Endodermal cell (in vitro differentiated cells): ENCODE measurements around the gene SPEF2. TPM values are rescaled to one million over a fixed set of nuclear protein-coding genes. Genes with fewer than 3 reads are reported as not detected.

Experiments
- DNase-seq: peaks from one replicate; pipeline ENCODE4 v3.0.0-alpha.2; 2017
- H3K27ac ChIP-seq: 2 replicates; pipeline ENCODE4 v1.5.1; 2013; ENCODE audit warnings: mild to moderate bottlenecking, low read depth, low read length, moderate library complexity
- H3K27me3 ChIP-seq: 2 replicates; pipeline ENCODE4 v1.6.1; 2013; ENCODE audit warnings: mild to moderate bottlenecking, low read length, moderate library complexity; ENCODE audit not compliant: insufficient read depth, control insufficient read depth, poor library complexity, severe bottlenecking
- H3K36me3 ChIP-seq: 2 replicates; pipeline ENCODE4 v1.7.0; 2013; ENCODE audit warnings: mild to moderate bottlenecking, low read length, moderate library complexity; ENCODE audit not compliant: control insufficient read depth, insufficient read depth
- H3K4me1 ChIP-seq: one replicate; pipeline ENCODE4 v1.7.0; 2013; ENCODE audit warnings: low read length; ENCODE audit not compliant: control insufficient read depth, insufficient read depth
- H3K4me3 ChIP-seq: 2 replicates; pipeline ENCODE4 v1.5.1; 2013; ENCODE audit warnings: mild to moderate bottlenecking, low read length, moderate library complexity
- H3K9ac ChIP-seq: 2 replicates; pipeline ENCODE4 v1.6.1; 2013; ENCODE audit warnings: mild to moderate bottlenecking, low read length, moderate library complexity; ENCODE audit not compliant: poor library complexity, severe bottlenecking; ENCODE audit errors: extremely low read depth
- H3K9me3 ChIP-seq: 2 replicates; pipeline ENCODE4 v1.6.1; 2013; ENCODE audit warnings: mild to moderate bottlenecking, low read length, moderate library complexity; ENCODE audit not compliant: control insufficient read depth
- H3K27ac Mint-ChIP-seq: 2 replicates; pipeline ENCODE4 v1.8.0; 2020; ENCODE audit warnings: mixed read lengths
- H3K27me3 Mint-ChIP-seq: 2 replicates; pipeline ENCODE4 v1.8.0; 2021; ENCODE audit warnings: mild to moderate bottlenecking, mixed read lengths; ENCODE audit not compliant: insufficient read depth
- H3K36me3 Mint-ChIP-seq: 2 replicates; pipeline ENCODE4 v1.8.0; 2020; ENCODE audit warnings: low read depth, mixed read lengths
- H3K4me1 Mint-ChIP-seq: 2 replicates; pipeline ENCODE4 v1.8.0; 2020; ENCODE audit warnings: mixed read lengths
- H3K4me3 Mint-ChIP-seq: 2 replicates; pipeline ENCODE4 v1.8.0; 2020; ENCODE audit warnings: mild to moderate bottlenecking, moderate library complexity, mixed read lengths
- H3K9me3 Mint-ChIP-seq: 2 replicates; pipeline ENCODE4 v1.8.0; 2020; ENCODE audit warnings: mild to moderate bottlenecking, mixed read lengths
- CTCF ChIP-seq: fragments of 200-600 bp; sonication (generic); conservative IDR thresholded peaks from 2 replicates; pipeline ENCODE4 v1.5.0; 2021; ENCODE audit warnings: antibody characterized with exemption, mild to moderate bottlenecking
- WGBS, 2 experiments: methylation state at CpG; one replicate each; pipeline versions ENCODE4 v1.1.5 to v1.1.7; 2013; ENCODE audit warnings: missing lambda C conversion rate in 2 of 2, mixed read lengths in 1 of 2; ENCODE audit not compliant: insufficient coverage in 1 of 2, insufficient read length in 1 of 2; 5-methylcytosine and 5-hydroxymethylcytosine counted together
- total RNA-seq, 2 donors: library from RNA; stranded (reverse); fragmentation: NEBNext Ultra II Directional in 1 of 2; extraction: Animal tissue kit (Norgen Biotek cat#: 25700) in 1 of 2; gene quantifications; 2 replicates in 1 of 2; 3 replicates in 1 of 2; pipeline ENCODE4 v1.2.1, GENCODE V29; 2021

Gene SPEF2
- total RNA-seq, 2 donors from 2014 or later: 3.3 to 4.0 TPM

- Mint-ChIP-seq H3K9me3 (peaks cover 6% of the 10 kb centered on the region), H3K36me3 (no peaks in the 10 kb centered on the region), H3K27me3 (no peaks in the 10 kb centered on the region), H3K4me1 (peaks cover 43% of the 10 kb centered on the region), H3K4me3 (no peak overlapping the region), H3K27ac (no peak overlapping the region)
- H3K9me3 ChIP-seq: peaks cover 16% of the 10 kb centered on the region
- DNase-seq: no peak
- H3K27ac ChIP-seq: no peak overlapping the region
- peak overlapping the region; percentile 8 for H3K4me3 ChIP-seq
- H3K9ac ChIP-seq: no peak overlapping the region
- no peaks in the 10 kb centered on the region for H3K27me3 ChIP-seq
- TF ChIP-seq CTCF: no peak
- H3K4me1 ChIP-seq: peaks cover 31% of the 10 kb centered on the region
- H3K36me3 ChIP-seq: no peaks in the 10 kb centered on the region
Measured at GRCh38 chr5:35852773-35853172, 235.1 kb downstream of the SPEF2 start.

- Histone ChIP-seq H3K4me3 (no peak overlapping the region), H3K36me3 (no peaks in the 10 kb centered on the region), H3K27ac (no peak overlapping the region), H3K9ac (no peak overlapping the region), H3K27me3 (no peaks in the 10 kb centered on the region), H3K4me1 (peaks cover 31% of the 10 kb centered on the region), H3K9me3 (peaks cover 7% of the 10 kb centered on the region)
- Mint-ChIP-seq H3K27me3 (no peaks in the 10 kb centered on the region), H3K4me1 (peaks cover 43% of the 10 kb centered on the region), H3K27ac (no peak overlapping the region), H3K9me3 (peaks cover under 1% of the 10 kb centered on the region), H3K4me3 (no peak overlapping the region), H3K36me3 (no peaks in the 10 kb centered on the region)
- WGBS, 2 experiments: 90 to 100% methylated on average over 1 to 3 of the region's 3 CpGs
- DNase-seq: no peak
- TF ChIP-seq CTCF: no peak
Measured at GRCh38 chr5:35853631-35854030, 236.0 kb downstream of the SPEF2 start.

- Histone ChIP-seq H3K4me3 (no peak overlapping the region), H3K4me1 (peaks cover 34% of the 10 kb centered on the region), H3K9me3 (peaks cover 6% of the 10 kb centered on the region), H3K36me3 (no peaks in the 10 kb centered on the region), H3K9ac (no peak overlapping the region), H3K27me3 (no peaks in the 10 kb centered on the region), H3K27ac (no peak overlapping the region)
- Mint-ChIP-seq H3K27ac (peak overlapping the region; percentile 40), H3K4me3 (no peak overlapping the region), H3K9me3 (no peaks in the 10 kb centered on the region), H3K27me3 (no peaks in the 10 kb centered on the region), H3K36me3 (no peaks in the 10 kb centered on the region), H3K4me1 (peaks cover 43% of the 10 kb centered on the region)
- 100% methylated on average over 1 of the region's 1 CpG; no CpG with 5 or more reads in 1 of the 2 experiments for WGBS, 2 experiments
- TF ChIP-seq CTCF: no peak
- DNase-seq: no peak
Measured at GRCh38 chr5:35854248-35854647, 236.6 kb downstream of the SPEF2 start.
